HepG2 (cell line): Measurements from ENCODE around the gene ZNF792. TPM values are rescaled to one million over a fixed set of nuclear protein-coding genes. Genes with fewer than 3 reads are reported as not detected.

Experiments used
- ATAC-seq: fragments of 200-7000 bp; cut with Tn5 transposase; 3 replicates; pipeline ENCODE4 v1.9.1; 2020; ENCODE audit warnings: mild to moderate bottlenecking, moderate library complexity
- BruUV-seq: library from RNA; stranded (reverse); fragments of 400-500 nt; replicated peaks from 2 replicates; lab custom pipeline; 2021; lab: Mats Ljungman, UMichigan
- CTCF ChIA-PET: fragments of 300-600 bp; formaldehyde crosslinking; extraction: SDS; loops from one replicate; lab custom pipeline; 2021; ENCODE audit warnings: low total read pairs, inconsistent platforms, low intra/inter-chr PET ratio; lab: Yijun Ruan, JAX
- POLR2A ChIA-PET: fragments of 350-600 bp; sonication (Branson Sonifier 250); formaldehyde crosslinking; loops from one replicate; lab custom pipeline; 2020; ENCODE audit warnings: antibody characterized with exemption, inconsistent platforms; lab: Yijun Ruan, JAX
- DNase-seq: peaks from one replicate; pipeline ENCODE4 v3.0.0-alpha.2; 2015; ENCODE audit warnings: low spot score
- FAIRE-seq: peaks from 3 replicates; lab custom pipeline; 2011; peaks lifted over from hg19 to GRCh38; lab: Jason Lieb, UNC
- H2AFZ ChIP-seq: one replicate; pipeline ENCODE4 v1.6.1; 2011; ENCODE audit warnings: low read length, inconsistent platforms
- H3K27ac ChIP-seq: fragments of 300-600 bp; 3 replicates; pipeline ENCODE4 v1.8.0; 2011; ENCODE audit warnings: mixed run types, mild to moderate bottlenecking, mixed read lengths, low read length, inconsistent platforms; ENCODE audit not compliant: insufficient read depth; ENCODE audit errors: extremely low read length
- H3K27me3 ChIP-seq, 2 experiments: fragments of 200-600 bp in 1 of 2; 2 replicates in 1 of 2; 3 replicates in 1 of 2; pipeline versions ENCODE4 v1.6.0 to v1.8.0; 2011; ENCODE audit warnings: low read length in 2 of 2, mild to moderate bottlenecking in 2 of 2, moderate library complexity in 2 of 2, inconsistent platforms in 1 of 2; ENCODE audit not compliant: insufficient read depth in 2 of 2, control insufficient read depth in 1 of 2
- H3K36me3 ChIP-seq, 2 experiments: fragments of 200-600 bp in 1 of 2; replicated peaks in 1 of 2; 2 replicates in 1 of 2; 3 replicates in 1 of 2; pipeline versions ENCODE4 v1.5.1 to v1.8.0; 2011; ENCODE audit warnings: low read length in 2 of 2, inconsistent platforms in 1 of 2; ENCODE audit not compliant: insufficient read depth in 2 of 2, control insufficient read depth in 1 of 2
- H3K4me1 ChIP-seq: 2 replicates; pipeline ENCODE4 v1.5.1; 2012; ENCODE audit warnings: low read length, inconsistent platforms; ENCODE audit not compliant: insufficient read depth
- H3K4me2 ChIP-seq: 2 replicates; pipeline ENCODE4 v1.6.0; 2011; ENCODE audit warnings: low read depth, low read length, inconsistent platforms
- H3K4me3 ChIP-seq, 3 experiments: fragments of 200-600 bp in 1 of 3; sonication (generic), shearing (Covaris generic) in 1 of 3; replicated peaks in 1 of 3; 2 replicates each; pipeline ENCODE4 v1.5.1; 2011 to 2016; ENCODE audit warnings: low read length in 3 of 3, inconsistent platforms in 2 of 3, low read depth in 2 of 3, mild to moderate bottlenecking in 2 of 3, control low read depth in 1 of 3, mixed read lengths in 1 of 3; ENCODE audit not compliant: insufficient read depth in 1 of 3
- H3K79me2 ChIP-seq: one replicate; pipeline ENCODE4 v1.6.1; 2011; ENCODE audit warnings: low read length, inconsistent platforms; ENCODE audit not compliant: insufficient read depth
- H3K9ac ChIP-seq: 2 replicates; pipeline ENCODE4 v1.6.0; 2011; ENCODE audit warnings: mild to moderate bottlenecking, low read depth, low read length, inconsistent platforms; ENCODE audit not compliant: insufficient read depth
- H3K9me3 ChIP-seq: 2 replicates; pipeline ENCODE4 v1.5.1; 2012; ENCODE audit warnings: mild to moderate bottlenecking, low read length
- H4K20me1 ChIP-seq: 2 replicates; pipeline ENCODE4 v1.6.0; 2011; ENCODE audit warnings: inconsistent platforms, mild to moderate bottlenecking, low read length, moderate library complexity; ENCODE audit not compliant: insufficient read depth
- ETV5 ChIP-seq: IDR thresholded peaks from 2 replicates; pipeline ENCODE4 v1.6.1; 2018; ENCODE audit warnings: missing biosample characterization, missing genetic modification reagents, inconsistent platforms, borderline replicate concordance
- KLF15 ChIP-seq: sonication (generic); formaldehyde crosslinking; IDR thresholded peaks from 2 replicates; pipeline ENCODE4 v1.8.1; 2023; ENCODE audit warnings: borderline replicate concordance, mild to moderate bottlenecking, inconsistent platforms, missing genetic modification reagents, mixed read lengths
- MBNL3 ChIP-seq: fragments of 250-450 bp; sonication (Bioruptor Pico); conservative IDR thresholded peaks from 2 replicates; pipeline ENCODE4 v1.8.0; 2022; ENCODE audit warnings: mild to moderate bottlenecking, inconsistent platforms
- MED8 ChIP-seq: sonication (generic); formaldehyde crosslinking; IDR thresholded peaks from 2 replicates; pipeline ENCODE4 v1.8.1; 2023; ENCODE audit warnings: mild to moderate bottlenecking, missing genetic modification reagents; ENCODE audit not compliant: insufficient replicate concordance
- POGZ ChIP-seq: sonication (generic); formaldehyde crosslinking; IDR thresholded peaks from 2 replicates; pipeline ENCODE4 v1.4.0; 2020; ENCODE audit warnings: mild to moderate bottlenecking, missing genetic modification reagents
- RBAK ChIP-seq: sonication (generic); formaldehyde crosslinking; IDR thresholded peaks from 2 replicates; pipeline ENCODE4 v1.5.1; 2020; ENCODE audit warnings: mild to moderate bottlenecking, missing genetic modification reagents
- SMC3 ChIP-seq: IDR thresholded peaks from 2 replicates; pipeline ENCODE4 v1.6.1; 2011; ENCODE audit warnings: low read length, improper control_type of control experiment
- SNAI1 ChIP-seq: sonication (generic); formaldehyde crosslinking; IDR thresholded peaks from 2 replicates; pipeline ENCODE4 v1.5.0; 2020; ENCODE audit warnings: mild to moderate bottlenecking, missing genetic modification reagents, borderline replicate concordance
- ZMAT3 ChIP-seq: sonication (generic); formaldehyde crosslinking; conservative IDR thresholded peaks from 2 replicates; pipeline ENCODE4 v1.7.0; 2021; ENCODE audit warnings: missing genetic modification reagents
- ZMYM2 ChIP-seq: sonication (generic); formaldehyde crosslinking; IDR thresholded peaks from 2 replicates; pipeline ENCODE4 v1.8.0; 2022; ENCODE audit warnings: mild to moderate bottlenecking, missing genetic modification reagents
- ZNF180 ChIP-seq: sonication (generic); formaldehyde crosslinking; IDR thresholded peaks from 2 replicates; pipeline ENCODE4 v1.4.0; 2020; ENCODE audit warnings: low read depth, missing genetic modification reagents, borderline replicate concordance
- ZNF430 ChIP-seq: sonication (generic); formaldehyde crosslinking; IDR thresholded peaks from 2 replicates; pipeline ENCODE4 v1.9.0; 2021; ENCODE audit warnings: mild to moderate bottlenecking, missing genetic modification reagents
- ZNF552 ChIP-seq: sonication (generic); formaldehyde crosslinking; IDR thresholded peaks from 2 replicates; pipeline ENCODE4 v1.9.0; 2022; ENCODE audit warnings: missing genetic modification reagents, mild to moderate bottlenecking, borderline replicate concordance
- ZNF737 ChIP-seq: sonication (generic); formaldehyde crosslinking; IDR thresholded peaks from 2 replicates; pipeline ENCODE4 v1.5.0; 2020; ENCODE audit warnings: missing genetic modification reagents, mild to moderate bottlenecking, borderline replicate concordance
- WGBS: methylation state at CpG from one replicate; pipeline ENCODE4 v1.1.6; 2017; ENCODE audit warnings: low lambda C conversion rate; 5-methylcytosine and 5-hydroxymethylcytosine counted together
- in situ Hi-C: cut with HindIII; loops from 2 replicates; pipeline ENCODE4 v1.10.0; 2017; ENCODE audit warnings: low pct_unique_long_range_greater_than_20kb; ENCODE audit not compliant: extremely low pct_ligation_motif_present
- intact Hi-C: fragments of 100-400 bp; cut with micrococcal nuclease; formaldehyde crosslinking; loops from one replicate; pipeline ENCODE4 v1.10.0; 2022; ENCODE audit not compliant: unreplicated experiment
- polyA plus RNA-seq, 8 experiments: library from polyadenylated mRNA; depleted of rRNA in 3 of 8; stranded (reverse) in 7 of 8; unstranded in 1 of 8; fragments of >200 nt; fragmentation: Illumina TruSeq in 4 of 8; extraction: Trizol in 4 of 8; gene quantifications; 2 replicates each; pipeline versions ENCODE4 v1.2.1 to v1.2.3, GENCODE V29; 2011 to 2016; ENCODE audit warnings: low read depth in 4 of 8, missing spikeins in 1 of 8, mixed read lengths in 1 of 8; ENCODE audit not compliant: insufficient read depth in 1 of 8
- total RNA-seq, 5 experiments: library from RNA; depleted of rRNA; stranded (reverse); fragments of >200 nt; fragmentation: Illumina TruSeq; extraction: Trizol; gene quantifications; 2 replicates each; pipeline ENCODE4 v1.2.3, GENCODE V29; 2016; ENCODE audit warnings: low read depth in 1 of 5
- TF ChIP-seq, protein P1 (sequence below): sonication (generic); formaldehyde crosslinking; IDR thresholded peaks from 2 replicates; pipeline ENCODE4 v1.5.1; 2020; ENCODE audit warnings: mild to moderate bottlenecking, missing genetic modification reagents, moderate library complexity
- TF ChIP-seq, protein P2 (sequence below): IDR thresholded peaks from 2 replicates; pipeline ENCODE4 v1.6.1; 2016; ENCODE audit warnings: missing biosample characterization, missing genetic modification reagents, low read depth
- TF ChIP-seq, protein P3 (sequence below): sonication (generic); formaldehyde crosslinking; IDR thresholded peaks from 2 replicates; pipeline ENCODE4 v1.4.0; 2020; ENCODE audit warnings: missing genetic modification reagents
- TF ChIP-seq, protein P4 (sequence below): sonication (generic); formaldehyde crosslinking; IDR thresholded peaks from 2 replicates; pipeline ENCODE4 v1.4.0; 2020; ENCODE audit warnings: missing genetic modification reagents, borderline replicate concordance

The ZNF792 gene
- total and polyA plus RNA-seq, 2 of the 13 experiments (the other 11 are each of a cell fraction or from before 2014, with no cell fraction given), result 5.5 to 11.5 TPM

DNA sequence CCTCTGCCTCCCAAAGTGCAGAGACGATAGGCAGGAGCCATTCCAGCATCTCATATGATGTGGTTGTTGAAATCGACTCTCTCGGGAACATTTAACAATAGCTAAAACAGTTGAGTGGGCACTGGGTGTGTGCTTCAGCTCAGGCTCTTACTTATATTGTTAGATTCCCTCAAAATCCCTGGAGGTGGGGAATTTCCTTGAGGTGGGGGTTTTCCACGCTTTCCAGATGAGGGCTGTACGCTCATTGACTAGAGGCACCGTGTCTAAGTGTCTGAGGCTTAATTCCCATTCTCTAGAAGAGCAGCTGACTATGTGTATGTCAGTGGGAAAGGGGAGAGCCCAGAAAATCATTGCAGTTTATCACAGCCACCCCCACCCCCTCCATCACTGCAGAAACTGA lies 25.3 kb upstream of the ZNF792 start:
- TF ChIP-seq SMC3 (no peak), SNAI1 (CRISPR knock-in tag) (no peak), ZMAT3 (CRISPR knock-in tag) (no peak), MED8 (CRISPR knock-in tag) (no peak), ZMYM2 (CRISPR knock-in tag) (no peak), ZNF180 (CRISPR knock-in tag) (no peak), ZNF430 (no peak), ZNF552 (CRISPR knock-in tag) (no peak), KLF15 (CRISPR knock-in tag) (no peak), MBNL3 (no peak), POGZ (CRISPR knock-in tag) (no peak), RBAK (CRISPR knock-in tag) (no peak), ZNF737 (CRISPR knock-in tag) (no peak), ETV5 (CRISPR knock-in tag) (no peak)
- TF ChIP-seq, protein P1, sequence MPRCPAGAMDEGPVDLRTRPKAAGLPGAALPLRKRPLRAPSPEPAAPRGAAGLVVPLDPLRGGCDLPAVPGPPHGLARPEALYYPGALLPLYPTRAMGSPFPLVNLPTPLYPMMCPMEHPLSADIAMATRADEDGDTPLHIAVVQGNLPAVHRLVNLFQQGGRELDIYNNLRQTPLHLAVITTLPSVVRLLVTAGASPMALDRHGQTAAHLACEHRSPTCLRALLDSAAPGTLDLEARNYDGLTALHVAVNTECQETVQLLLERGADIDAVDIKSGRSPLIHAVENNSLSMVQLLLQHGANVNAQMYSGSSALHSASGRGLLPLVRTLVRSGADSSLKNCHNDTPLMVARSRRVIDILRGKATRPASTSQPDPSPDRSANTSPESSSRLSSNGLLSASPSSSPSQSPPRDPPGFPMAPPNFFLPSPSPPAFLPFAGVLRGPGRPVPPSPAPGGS (CRISPR knock-in tag), result no peak
- TF ChIP-seq, protein P2, sequence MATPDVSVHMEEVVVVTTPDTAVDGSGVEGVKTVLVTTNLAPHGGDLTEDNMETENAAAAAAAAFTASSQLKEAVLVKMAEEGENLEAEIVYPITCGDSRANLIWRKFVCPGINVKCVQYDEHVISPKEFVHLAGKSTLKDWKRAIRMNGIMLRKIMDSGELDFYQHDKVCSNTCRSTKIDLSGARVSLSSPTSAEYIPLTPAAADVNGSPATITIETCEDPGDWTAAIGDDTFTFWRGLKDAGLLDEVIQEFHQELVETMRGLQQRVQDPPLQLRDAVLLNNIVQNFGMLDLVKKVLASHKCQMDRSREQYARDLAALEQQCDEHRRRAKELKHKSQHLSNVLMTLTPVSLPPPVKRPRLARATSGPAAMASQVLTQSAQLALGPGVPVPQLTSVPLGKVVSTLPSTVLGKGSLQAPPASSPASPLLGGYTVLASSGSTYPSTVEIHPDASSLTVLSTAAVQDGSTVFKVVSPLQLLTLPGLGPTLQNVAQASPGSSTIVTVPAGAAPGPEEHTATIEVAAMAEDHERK, result no peak
- TF ChIP-seq, protein P3, sequence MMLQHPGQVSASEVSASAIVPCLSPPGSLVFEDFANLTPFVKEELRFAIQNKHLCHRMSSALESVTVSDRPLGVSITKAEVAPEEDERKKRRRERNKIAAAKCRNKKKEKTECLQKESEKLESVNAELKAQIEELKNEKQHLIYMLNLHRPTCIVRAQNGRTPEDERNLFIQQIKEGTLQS (CRISPR knock-in tag), result no peak
- TF ChIP-seq, protein P4, sequence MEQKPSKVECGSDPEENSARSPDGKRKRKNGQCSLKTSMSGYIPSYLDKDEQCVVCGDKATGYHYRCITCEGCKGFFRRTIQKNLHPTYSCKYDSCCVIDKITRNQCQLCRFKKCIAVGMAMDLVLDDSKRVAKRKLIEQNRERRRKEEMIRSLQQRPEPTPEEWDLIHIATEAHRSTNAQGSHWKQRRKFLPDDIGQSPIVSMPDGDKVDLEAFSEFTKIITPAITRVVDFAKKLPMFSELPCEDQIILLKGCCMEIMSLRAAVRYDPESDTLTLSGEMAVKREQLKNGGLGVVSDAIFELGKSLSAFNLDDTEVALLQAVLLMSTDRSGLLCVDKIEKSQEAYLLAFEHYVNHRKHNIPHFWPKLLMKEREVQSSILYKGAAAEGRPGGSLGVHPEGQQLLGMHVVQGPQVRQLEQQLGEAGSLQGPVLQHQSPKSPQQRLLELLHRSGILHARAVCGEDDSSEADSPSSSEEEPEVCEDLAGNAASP, result no peak
- TF ChIP-seq, all 625 proteins: peak for 0
- Histone ChIP-seq H3K36me3 (no peaks in the 10 kb centered on the region), H2AFZ (no peak overlapping the region), H3K27ac (no peak overlapping the region), H3K79me2 (no peaks in the 10 kb centered on the region), H3K4me2 (no peak overlapping the region), H3K4me1 (peaks cover 37% of the 10 kb centered on the region), H3K4me3 (no peak overlapping the region), H4K20me1 (no peaks in the 10 kb centered on the region), H3K27me3 (peaks cover 0 to 17% of the 10 kb centered on the region in 2 experiments; a peak in 3 of 5 replicates), H3K9ac (no peak overlapping the region), H3K9me3 (no peaks in the 10 kb centered on the region)
- DNase-seq (no peak), FAIRE-seq (no peak), ATAC-seq (no peak)
- intact Hi-C loops, result no loop called here
- WGBS, result 88% methylated on average over 6 of the region's 6 CpGs
- no TSS peak for BruUV-seq
- ChIA-PET CTCF (no interaction called here), POLR2A (no interaction called here)
- in situ Hi-C loops, result no loop called here
